HG02870 (cell line): ENCODE results near the gene ADRB1.

Experiments
- ATAC-seq: cut with Tn5 transposase; IDR thresholded peaks from one replicate; pipeline ENCODE4 v1.9.1; 2021; ENCODE audit warnings: mild to moderate bottlenecking, moderate library complexity; ENCODE audit not compliant: unreplicated experiment

Gene ADRB1

GRCh38 chr10:114087255-114087654 is 43.6 kb downstream of the ADRB1 start:
- ATAC-seq, result no peak

GRCh38 chr10:114087655-114088054 is 44.0 kb downstream of the ADRB1 start:
- ATAC-seq, result no peak

DNA sequence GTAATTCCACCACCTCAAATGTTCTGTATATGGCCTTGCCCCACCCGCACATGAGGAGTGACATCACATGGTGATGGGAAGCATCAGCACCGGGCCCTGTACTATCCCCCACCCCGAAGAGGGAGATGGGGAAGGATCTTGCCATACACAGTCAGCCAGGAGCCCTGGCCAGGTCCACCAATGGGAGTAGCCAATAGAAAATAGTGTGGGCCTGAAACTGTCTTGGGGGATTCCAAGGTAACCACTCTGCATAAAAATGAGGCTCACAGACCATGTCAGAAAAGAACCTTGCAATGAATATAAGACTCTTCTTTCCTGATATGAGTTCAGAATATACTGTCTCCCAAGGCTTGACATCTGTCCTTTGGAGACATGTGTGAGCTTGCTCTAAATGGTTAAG is 51.1 kb downstream of the ADRB1 start:
- peak; percentile 64 for ATAC-seq

DNA sequence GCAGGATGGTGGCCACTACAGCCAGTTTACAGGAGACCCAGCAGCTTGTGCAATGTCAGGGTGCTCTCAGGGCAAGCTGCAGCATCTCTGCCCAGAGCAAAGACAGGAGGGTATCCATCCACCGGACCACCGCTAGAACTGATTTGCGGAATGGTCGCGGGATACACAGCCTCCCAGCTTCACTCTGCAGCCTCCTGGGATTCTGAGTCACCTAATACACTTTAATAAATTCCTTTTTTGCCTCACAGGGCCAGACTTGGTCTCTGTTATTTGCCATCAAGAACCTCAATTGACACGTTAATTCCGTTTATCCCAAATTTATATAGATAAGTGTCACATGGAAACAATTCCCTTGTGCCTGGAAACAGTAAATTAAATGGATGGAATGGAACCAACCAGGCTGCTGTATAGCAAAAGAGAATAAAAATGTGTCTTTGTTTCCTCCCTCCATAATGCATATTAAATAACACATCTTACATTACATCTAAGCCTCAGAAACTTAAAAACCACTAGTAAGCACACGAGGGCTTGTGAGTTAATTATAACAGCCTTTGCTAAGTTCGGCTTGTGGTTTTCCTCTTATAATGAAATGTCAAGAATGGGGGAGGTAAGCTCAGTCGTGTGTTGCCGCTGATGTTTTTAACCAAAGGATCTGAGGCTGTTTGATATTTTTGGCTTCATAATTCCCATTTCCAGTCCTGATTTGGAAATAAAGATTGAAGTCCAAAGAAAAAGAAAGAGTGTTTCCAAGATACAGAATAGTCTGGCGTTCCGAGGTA is 52.1 kb downstream of the ADRB1 start:
- peak; percentile 53 for ATAC-seq
